HG02759 (cell line): Measurements from ENCODE around the gene SOX5.
"Not testable (repeated sequence)": the region's sequence is repeated elsewhere in the genome, so short reads cannot be mapped to it uniquely, and the experiment has no call there.

Experiments
- ATAC-seq: cut with Tn5 transposase; IDR thresholded peaks from one replicate; pipeline ENCODE4 v1.9.1; 2021; ENCODE audit warnings: mild to moderate bottlenecking, moderate library complexity; ENCODE audit not compliant: unreplicated experiment

Gene SOX5

DNA sequence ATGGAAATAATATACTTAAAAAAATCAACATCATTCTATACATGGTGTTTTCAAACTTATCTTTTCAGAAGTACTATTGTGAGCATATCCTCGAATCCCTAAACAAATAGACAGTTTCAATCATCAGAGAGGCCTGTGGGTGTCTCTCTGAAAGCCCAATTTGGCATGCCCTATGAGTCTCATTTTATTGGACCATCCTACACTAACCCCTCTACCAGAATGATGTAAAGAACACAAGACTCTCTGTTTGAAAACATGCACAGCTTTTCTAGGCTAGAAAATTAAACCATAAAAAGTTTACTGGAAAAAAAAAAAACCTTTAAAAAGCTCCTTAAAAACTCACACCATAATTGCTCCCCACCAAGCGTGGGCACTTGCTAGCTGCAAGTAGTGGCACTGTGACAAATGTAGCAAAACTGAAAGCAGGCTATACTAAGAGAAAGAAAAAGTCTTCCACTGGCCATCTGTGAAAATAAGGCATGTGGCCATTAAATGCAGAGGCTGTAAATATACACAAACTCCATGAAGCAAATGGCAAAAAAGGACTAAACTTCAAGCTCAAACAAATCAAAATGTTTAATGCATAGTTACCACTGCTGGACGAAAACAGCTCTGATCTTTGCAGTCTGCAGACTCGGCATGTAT is 394.2 kb downstream of the SOX5 start:
- no peak for ATAC-seq

DNA sequence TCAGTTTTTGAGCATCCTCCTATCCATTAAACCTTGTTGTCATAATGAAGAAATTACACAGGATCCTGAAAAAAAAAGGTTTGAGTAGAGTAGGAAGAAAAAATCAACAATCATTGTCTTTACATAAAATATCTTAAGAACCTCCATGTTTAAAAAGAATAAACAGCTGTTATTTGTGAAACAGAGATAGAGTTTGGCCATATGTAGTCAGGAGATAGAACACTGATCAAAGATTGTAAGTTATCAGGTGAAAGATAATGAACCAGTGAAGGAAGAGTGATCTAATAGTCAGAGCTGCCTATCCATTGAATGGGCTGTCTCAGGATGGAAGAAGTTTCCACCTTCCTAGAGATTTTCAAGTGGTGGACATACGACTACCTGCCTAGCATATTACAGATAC is 397.1 kb downstream of the SOX5 start:
- no peak for ATAC-seq

GRCh38 chr12:23550753-23551152 is 398.7 kb downstream of the SOX5 start:
- ATAC-seq, result no peak

DNA sequence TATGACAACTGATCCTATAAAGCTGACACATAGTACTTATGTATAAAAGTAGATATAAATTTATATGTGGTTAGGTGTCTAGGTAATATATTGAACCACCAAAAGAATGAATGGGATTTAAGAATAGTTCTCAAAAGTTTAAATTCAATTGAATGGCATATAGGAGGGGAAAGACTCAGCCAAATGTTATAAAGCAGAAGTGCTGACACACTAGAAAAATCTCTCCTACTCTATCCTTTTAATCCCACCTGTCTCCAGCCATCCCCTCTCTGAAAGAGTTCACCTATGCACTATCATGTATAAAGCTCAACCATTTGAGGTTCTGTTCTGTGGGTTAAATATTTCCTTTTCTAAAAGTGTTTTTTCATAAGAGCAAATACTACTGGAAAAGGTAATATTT is 400.7 kb downstream of the SOX5 start:
- ATAC-seq, result no peak

- no peak for ATAC-seq
Measured at GRCh38 chr12:23546756-23547155, 402.7 kb downstream of the SOX5 start.

GRCh38 chr12:23543767-23544166 is 405.7 kb downstream of the SOX5 start:
- no peak for ATAC-seq

- no peak for ATAC-seq
Measured at GRCh38 chr12:23542187-23542586, 407.3 kb downstream of the SOX5 start.

GRCh38 chr12:23540572-23540971 is 408.9 kb downstream of the SOX5 start:
- no peak for ATAC-seq

GRCh38 chr12:23536293-23536692 is 413.2 kb downstream of the SOX5 start:
- peak; percentile 88 for ATAC-seq

GRCh38 chr12:23535441-23535840 is 414.0 kb downstream of the SOX5 start:
- ATAC-seq, result no peak

DNA sequence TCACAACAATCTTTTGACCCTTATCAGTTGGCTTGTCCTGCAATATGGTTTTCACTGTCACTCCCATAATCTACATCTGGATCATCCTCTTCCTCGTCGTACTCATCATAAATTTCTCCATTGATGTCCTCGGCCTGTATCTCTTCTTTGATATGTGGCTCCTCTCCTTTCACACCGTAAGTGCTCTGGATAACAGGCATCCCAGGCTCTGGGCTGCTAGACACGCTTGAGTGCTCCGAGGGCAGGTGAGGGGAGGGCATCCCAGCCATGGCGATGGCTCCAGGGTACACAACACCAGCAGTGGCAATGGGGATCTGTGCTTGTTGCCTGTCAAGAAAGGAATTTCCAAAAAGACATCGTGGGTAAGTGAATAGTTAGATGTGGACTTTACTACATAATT is 415.3 kb downstream of the SOX5 start:
- no peak for ATAC-seq

DNA sequence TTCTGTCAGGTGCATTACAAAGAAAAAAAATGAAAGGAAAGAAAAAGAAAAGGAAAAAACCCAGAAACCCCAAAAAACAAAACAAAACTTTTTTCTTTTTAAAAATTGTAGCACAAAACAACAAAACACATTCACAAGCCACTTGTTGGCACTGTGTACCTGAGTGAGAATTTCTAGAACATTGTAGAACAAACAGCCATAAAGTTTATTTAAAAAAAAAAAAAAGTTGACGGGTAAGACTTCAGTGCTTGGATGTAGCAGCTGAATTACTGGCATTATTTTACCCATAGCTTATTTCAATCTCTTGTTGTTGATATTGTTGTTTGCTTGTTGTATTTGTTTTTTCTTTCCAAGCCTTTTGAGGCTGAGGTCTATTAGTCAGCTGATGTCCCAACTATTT is 415.8 kb downstream of the SOX5 start:
- ATAC-seq, result no peak

GRCh38 chr12:23533265-23533664 is 416.2 kb downstream of the SOX5 start:
- ATAC-seq, result no peak

- ATAC-seq, result no peak
Measured at GRCh38 chr12:23528316-23528715, 421.2 kb downstream of the SOX5 start.

- no peak for ATAC-seq
Measured at GRCh38 chr12:23525450-23526072, 423.9 kb downstream of the SOX5 start.

DNA sequence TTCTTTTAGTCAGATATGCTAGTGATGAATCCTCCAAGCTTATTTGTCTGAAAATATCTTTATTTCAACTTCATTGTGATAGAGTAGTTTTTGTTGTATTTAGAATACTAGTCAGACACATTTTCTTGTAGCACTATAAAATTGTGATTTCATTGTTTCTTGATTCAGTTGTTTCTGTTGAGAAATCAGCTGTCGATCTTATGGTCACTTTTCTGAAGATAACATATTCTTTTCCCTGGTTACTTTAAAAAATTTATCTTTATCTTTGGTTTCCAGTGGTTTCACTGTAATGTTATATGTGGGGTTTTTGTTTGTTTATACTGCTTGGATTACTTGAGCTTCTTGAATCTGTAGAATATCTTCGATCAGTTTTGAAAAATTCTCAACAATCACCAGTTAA is 426.1 kb downstream of the SOX5 start:
- ATAC-seq, result no peak

- not testable (repeated sequence) for ATAC-seq
Measured at GRCh38 chr12:23519444-23519843, 430.0 kb downstream of the SOX5 start.

DNA sequence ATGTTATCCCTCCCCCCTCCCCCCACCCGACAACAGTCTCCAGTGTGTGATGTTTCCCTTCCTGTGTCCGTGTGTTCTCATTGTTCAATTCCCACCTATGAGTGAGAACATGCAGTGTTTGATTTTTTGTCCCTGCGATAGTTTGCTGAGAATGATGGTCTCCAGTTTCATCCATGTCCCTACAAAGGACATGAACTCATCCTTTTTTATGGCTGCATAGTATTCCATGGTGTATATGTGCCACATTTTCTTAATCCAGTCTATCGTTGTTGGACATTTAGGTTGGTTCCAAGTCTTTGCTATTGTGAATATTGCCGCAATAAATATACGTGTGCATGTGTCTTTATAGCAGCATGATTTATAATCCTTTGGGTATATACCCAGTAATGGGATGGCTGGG is 433.7 kb downstream of the SOX5 start:
- not testable (repeated sequence) for ATAC-seq

DNA sequence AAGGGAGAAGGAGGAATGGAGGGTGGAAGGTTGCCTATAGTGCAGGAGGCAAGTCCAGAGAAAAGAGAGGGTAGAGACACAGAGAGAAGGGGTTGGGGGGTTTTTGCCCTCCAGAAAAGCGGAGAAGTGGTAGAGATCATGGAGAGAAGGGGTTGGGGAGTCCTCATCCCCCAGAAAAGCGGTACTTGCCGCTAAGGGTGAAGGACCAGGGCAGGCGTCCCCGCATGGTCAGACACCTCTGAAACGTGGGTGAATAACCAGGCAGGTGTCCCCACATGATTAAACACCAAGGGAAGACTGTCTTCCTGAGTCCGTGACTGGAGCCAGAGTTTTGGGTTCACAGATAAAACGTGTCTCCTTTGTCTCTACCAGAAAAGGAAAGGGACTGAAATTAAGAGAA is 439.0 kb downstream of the SOX5 start:
- ATAC-seq, result no peak

GRCh38 chr12:23509832-23510231 is 439.6 kb downstream of the SOX5 start:
- ATAC-seq, result not testable (repeated sequence)

DNA sequence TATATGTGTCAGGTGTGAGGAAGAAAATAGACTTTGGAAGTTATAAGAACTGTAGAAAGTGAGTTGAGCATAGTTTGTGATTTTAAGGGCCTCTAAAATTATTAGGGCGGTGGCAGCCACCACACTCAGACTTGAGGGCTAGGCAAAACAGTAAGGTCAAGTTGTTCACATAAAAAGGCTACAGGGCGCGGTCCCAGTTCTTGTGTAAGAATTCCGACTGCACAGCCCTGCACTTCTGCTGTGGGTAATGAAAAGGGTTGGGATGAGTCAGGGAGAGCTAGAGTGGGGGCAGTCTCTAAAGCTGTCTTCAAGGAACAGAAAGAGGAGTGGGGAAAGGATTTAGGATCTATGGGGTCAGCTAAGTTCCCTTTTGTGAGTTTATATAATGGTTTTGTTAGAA is 441.7 kb downstream of the SOX5 start:
- not testable (repeated sequence) for ATAC-seq

DNA sequence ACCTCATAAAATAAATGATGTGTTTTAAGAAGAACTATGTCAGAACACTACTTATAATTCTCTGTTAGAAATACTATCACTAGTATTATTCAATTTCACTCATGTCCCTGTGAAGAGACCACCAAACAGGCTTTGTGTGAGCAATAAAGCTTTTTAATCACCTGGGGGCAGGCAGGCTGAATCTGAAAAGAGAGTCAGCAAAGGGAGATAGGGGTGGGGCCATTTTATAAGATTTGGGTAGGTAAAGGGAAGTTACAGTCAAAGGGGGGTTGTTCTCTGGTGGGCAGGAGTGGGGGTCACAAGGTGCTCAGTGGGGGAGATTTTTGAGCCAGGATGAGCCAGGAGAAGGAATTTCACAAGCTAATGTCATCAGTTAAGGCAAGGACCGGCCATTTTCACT is 443.7 kb downstream of the SOX5 start:
- ATAC-seq, result not testable (repeated sequence)
